Lower lobe of right lung (tissue), 2 donors: Measurements from ENCODE around the gene POMT1. TPM values are rescaled to one million over a fixed set of nuclear protein-coding genes. Genes with fewer than 3 reads are reported as not detected.

Experiments
- ATAC-seq, 2 donors: fragments of 200-7000 bp; cut with Tn5 transposase; one replicate each; pipeline ENCODE4 v1.9.1; 2020 to 2022; ENCODE audit warnings: mild to moderate bottlenecking in 2 of 2, moderate library complexity in 2 of 2
- DNase-seq: peaks from one replicate; pipeline ENCODE4 v3.0.0-alpha.2; 2020
- H3K27ac ChIP-seq: fragments of 200-600 bp; one replicate; pipeline ENCODE4 v1.8.0; 2022
- H3K27me3 ChIP-seq: fragments of 200-600 bp; one replicate; pipeline ENCODE4 v1.8.0; 2022; ENCODE audit warnings: low read depth
- H3K36me3 ChIP-seq: fragments of 200-600 bp; one replicate; pipeline ENCODE4 v1.8.0; 2022; ENCODE audit warnings: mild to moderate bottlenecking
- H3K4me1 ChIP-seq: fragments of 200-600 bp; one replicate; pipeline ENCODE4 v1.8.0; 2022
- H3K4me3 ChIP-seq: fragments of 200-600 bp; one replicate; pipeline ENCODE4 v1.8.0; 2022; ENCODE audit warnings: mild to moderate bottlenecking
- H3K9me3 ChIP-seq: fragments of 200-600 bp; one replicate; pipeline ENCODE4 v1.8.0; 2022
- intact Hi-C: fragments of 100-400 bp; cut with DNase I; formaldehyde crosslinking; loops from one replicate; pipeline ENCODE4 v1.11.0; 2022
- total RNA-seq: library from RNA; stranded (reverse); fragmentation: NEBNext Ultra II Directional; extraction: Animal tissue kit (Norgen Biotek cat#: 25700); gene quantifications from one replicate; pipeline ENCODE4 v1.2.1, GENCODE V29; 2021
- TF ChIP-seq, protein P1 (sequence below): fragments of 200-600 bp; IDR thresholded peaks from one replicate; pipeline ENCODE4 v1.8.0; 2022; ENCODE audit warnings: antibody characterized with exemption, mild to moderate bottlenecking
- donor health status: DM: no; HTN: yes; CAD: no; lungs with severe emphysema.

Gene POMT1
- total RNA-seq, 1 donor from 2014 or later: 25.9 TPM

DNA sequence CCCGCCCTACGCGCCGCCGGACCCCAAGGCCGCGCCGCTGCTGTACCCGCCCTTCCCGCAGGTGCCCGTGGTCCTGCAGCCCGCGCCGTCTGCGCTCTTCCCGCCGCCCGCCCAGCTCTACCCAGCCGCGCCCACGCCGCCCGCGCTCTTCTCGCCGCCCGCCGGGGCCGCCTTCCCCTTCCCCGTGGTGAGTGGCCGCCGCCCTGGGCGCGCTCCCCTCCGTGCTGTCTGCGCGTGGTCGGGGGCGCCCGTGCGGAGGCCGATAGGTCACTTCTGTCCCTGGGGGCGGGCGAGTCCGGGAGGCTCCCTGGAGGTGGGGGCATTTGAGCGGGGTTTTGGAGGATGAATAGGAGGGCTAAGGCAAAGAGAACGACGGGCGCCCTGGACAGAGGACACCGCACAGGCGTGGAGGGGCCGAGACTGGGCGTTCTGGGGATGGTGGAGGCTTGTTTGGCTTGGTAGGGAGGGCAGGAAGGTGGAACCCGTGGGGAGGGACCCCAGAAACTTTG is 52.2 kb downstream of the POMT1 start:
- Histone ChIP-seq H3K9me3 (no peaks in the 10 kb centered on the region), H3K27me3 (peaks cover 28% of the 10 kb centered on the region), H3K4me3 (no peak overlapping the region), H3K4me1 (no peaks in the 10 kb centered on the region), H3K27ac (no peak overlapping the region), H3K36me3 (no peaks in the 10 kb centered on the region)
- DNase-seq: no peak
- TF ChIP-seq, protein P1, sequence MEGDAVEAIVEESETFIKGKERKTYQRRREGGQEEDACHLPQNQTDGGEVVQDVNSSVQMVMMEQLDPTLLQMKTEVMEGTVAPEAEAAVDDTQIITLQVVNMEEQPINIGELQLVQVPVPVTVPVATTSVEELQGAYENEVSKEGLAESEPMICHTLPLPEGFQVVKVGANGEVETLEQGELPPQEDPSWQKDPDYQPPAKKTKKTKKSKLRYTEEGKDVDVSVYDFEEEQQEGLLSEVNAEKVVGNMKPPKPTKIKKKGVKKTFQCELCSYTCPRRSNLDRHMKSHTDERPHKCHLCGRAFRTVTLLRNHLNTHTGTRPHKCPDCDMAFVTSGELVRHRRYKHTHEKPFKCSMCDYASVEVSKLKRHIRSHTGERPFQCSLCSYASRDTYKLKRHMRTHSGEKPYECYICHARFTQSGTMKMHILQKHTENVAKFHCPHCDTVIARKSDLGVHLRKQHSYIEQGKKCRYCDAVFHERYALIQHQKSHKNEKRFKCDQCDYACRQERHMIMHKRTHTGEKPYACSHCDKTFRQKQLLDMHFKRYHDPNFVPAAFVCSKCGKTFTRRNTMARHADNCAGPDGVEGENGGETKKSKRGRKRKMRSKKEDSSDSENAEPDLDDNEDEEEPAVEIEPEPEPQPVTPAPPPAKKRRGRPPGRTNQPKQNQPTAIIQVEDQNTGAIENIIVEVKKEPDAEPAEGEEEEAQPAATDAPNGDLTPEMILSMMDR: no peak
- ATAC-seq: no peak
- intact Hi-C loops: no loop called here

DNA sequence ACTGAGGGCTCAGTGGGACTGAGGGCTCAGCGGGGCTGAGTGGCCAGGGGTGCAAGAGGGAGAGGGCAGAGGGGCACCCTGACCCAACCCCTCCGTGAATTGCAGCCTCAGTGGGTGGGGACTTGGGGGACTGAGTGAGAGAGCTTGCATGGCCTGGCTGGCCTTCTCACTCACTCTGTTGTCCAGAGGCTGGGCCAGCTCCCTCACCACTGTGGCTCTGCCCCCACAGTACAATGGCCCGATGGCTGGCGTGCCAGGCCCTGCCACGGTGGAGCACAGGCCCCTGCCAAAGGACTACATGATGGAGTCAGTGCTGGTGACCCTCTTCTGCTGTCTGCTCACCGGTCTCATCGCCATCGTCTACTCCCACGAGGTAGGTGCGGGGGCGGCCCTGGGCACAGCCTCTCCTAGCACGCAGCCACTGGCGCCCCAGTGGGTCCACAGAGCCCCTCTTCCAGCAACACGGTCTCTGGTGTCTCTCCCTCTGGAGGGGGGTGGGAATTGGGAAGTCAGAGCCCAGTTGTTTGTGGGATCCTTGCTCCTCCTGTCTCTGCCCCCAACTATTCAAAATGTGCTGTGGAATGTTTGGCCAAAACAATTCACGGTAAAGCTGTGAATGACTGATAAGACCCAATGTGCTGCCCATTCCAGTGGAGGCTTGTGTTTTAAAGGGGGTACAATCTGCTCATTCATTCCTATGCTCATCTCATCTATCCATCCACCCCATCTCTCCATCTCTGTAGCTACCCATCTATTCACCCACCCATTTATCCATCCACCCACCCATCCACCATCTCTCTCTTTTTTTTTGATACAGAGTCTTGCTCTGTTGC is 53.3 kb downstream of the POMT1 start:
- no peaks in the 10 kb centered on the region for H3K9me3 ChIP-seq
- ATAC-seq (peak; percentile 17 to 25), DNase-seq (no peak)
- TF ChIP-seq, protein P1: no peak
- H3K36me3 ChIP-seq: no peaks in the 10 kb centered on the region
- H3K27ac ChIP-seq: no peak overlapping the region
- peaks cover 28% of the 10 kb centered on the region for H3K27me3 ChIP-seq
- intact Hi-C loops: no loop called here
- H3K4me3 ChIP-seq: no peak overlapping the region
- H3K4me1 ChIP-seq: no peaks in the 10 kb centered on the region

DNA sequence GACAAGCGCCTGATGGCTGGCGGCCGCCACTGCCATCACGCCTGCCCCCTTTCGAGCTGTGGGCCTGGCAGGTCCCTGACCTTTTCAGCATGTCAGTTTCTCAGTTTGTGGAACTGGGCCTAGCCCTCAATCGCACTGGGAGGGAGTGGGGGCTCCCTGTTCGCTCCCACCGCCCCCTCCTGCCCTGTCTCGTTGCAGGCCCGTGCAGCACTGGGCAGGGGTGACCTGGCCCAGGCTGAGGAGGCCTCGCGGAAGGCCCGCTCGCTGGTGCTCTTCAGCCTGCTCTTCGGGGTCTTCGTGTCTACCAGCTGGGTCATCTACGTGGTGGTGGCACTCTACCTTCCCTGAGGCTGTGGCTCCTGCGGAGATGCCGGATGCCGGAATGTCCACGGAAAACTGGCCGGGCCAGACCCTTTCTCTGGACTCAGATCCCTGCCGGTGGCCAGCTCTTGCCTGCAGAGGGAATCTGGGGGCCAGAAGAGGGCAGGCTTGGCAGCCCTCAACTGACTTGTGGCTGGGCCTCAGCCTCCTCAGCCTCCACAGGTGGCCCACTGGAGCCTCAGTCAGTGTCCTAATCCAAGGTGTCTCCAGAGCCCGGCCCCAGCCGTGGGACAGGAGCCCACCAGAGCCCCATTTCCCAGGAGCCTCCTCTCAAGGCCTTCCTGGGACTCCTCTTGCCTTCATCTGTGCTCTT is 55.3 kb downstream of the POMT1 start:
- ATAC-seq: peak in 1 of 2 donors; percentile 9
- H3K27ac ChIP-seq: no peak overlapping the region
- no peaks in the 10 kb centered on the region for H3K4me1 ChIP-seq
- DNase-seq: no peak
- H3K27me3 ChIP-seq: peaks cover 27% of the 10 kb centered on the region
- intact Hi-C loops: no loop called here
- H3K36me3 ChIP-seq: no peaks in the 10 kb centered on the region
- no peak overlapping the region for H3K4me3 ChIP-seq
- peaks cover 9% of the 10 kb centered on the region for H3K9me3 ChIP-seq
- TF ChIP-seq, protein P1: no peak

DNA sequence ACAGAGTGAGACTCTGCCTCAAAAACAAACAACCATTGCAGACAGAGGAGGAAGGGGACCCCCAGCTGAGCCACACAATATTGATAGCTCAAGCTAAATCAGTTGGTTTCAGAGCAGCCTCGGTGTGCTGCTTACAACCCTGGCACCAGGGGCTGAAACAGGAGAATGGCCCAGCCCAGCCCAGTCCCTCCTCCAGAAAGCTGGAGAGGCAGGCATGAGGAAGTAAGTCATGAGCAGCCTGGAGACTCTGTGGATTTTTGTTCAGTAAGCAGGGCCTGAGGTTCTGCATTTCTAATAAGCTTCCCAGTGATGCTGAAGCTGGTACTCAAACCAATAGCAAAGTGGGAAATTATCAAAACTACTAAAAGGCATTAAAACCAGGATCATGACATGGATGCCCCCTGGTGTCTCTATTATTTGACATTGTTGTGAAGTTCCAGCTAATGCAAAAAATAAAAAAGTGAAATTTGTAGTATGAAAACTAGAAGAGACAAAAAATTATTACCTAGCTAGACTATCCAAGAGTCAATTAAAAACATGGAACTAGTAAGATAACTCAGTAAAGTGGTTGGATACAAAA is 56.8 kb downstream of the POMT1 start:
- Histone ChIP-seq H3K27ac (no peak overlapping the region), H3K4me3 (no peak overlapping the region), H3K9me3 (peaks cover 11% of the 10 kb centered on the region), H3K36me3 (no peaks in the 10 kb centered on the region), H3K4me1 (no peaks in the 10 kb centered on the region), H3K27me3 (peaks cover 13% of the 10 kb centered on the region)
- ATAC-seq (peak in 1 of 2 donors; percentile 62), DNase-seq (no peak)
- TF ChIP-seq, protein P1: no peak
- intact Hi-C loops: no loop called here

DNA sequence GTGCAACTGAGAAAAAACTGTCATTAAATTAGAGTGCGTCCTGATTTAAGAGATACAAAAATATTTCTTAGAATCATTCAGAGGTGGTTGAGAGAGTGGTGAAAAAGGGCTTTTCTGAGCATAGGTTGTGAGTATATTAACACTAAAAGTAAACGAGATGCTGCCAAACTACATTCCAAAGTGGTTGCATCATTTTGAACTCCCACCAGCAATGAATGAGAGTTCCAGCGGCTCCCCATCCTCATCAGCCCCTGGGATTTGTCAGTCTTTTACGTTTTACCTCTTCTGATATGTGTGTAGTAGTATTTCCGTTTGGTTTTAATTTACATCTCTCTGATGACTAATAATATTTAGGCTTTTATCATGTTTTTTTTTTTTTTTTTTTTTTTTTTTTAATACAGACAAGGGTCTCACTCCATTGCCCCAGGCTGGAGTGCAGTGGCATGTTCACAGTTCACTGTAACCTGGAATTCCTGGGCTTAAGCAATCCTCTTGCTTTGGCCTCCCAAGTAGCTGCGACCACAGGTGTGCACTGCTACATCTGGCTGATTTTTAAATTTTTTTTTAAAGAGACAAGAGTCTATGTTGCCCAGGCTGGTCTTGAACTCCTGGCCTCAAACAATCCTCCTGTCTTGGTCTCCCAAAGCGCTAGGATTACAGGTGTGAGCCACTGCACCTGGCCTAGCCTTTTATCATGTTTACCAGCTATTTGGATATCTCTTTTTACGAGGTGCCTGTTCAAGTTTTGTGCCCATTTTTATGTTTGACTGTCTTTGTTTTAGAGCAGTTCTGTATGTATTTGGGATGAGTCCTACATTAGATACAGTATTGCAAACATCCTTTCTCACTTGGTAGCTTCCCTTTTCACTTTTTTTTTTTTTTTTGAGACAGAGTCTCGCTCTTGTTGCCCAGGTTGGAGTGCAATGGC is 59.6 kb downstream of the POMT1 start:
- intact Hi-C loops: no loop called here
- H3K4me3 ChIP-seq: no peak overlapping the region
- no peak for DNase-seq
- TF ChIP-seq, protein P1: no peak
- no peaks in the 10 kb centered on the region for H3K27me3 ChIP-seq
- peaks cover 11% of the 10 kb centered on the region for H3K9me3 ChIP-seq
- H3K36me3 ChIP-seq: no peaks in the 10 kb centered on the region
- H3K4me1 ChIP-seq: no peaks in the 10 kb centered on the region
- no peak for ATAC-seq
- H3K27ac ChIP-seq: no peak overlapping the region
